IMR-90 (cell line): ENCODE results near the gene BRIP1. TPM values are rescaled to one million over a fixed set of nuclear protein-coding genes. Genes with fewer than 3 reads are reported as not detected.
A peak's percentile ranks its signal among the peaks of the same experiment; 100 is the strongest.

Experiments used
- ATAC-seq: fragments of 200-7000 bp; cut with Tn5 transposase; 2 replicates; pipeline ENCODE4 v1.9.1; 2020; ENCODE audit warnings: low read depth, mild to moderate bottlenecking, moderate library complexity
- BruUV-seq: library from RNA; stranded (reverse); fragments of 400-500 nt; replicated peaks from 2 replicates; lab custom pipeline; 2021; lab: Mats Ljungman, UMichigan
- CTCF ChIA-PET: fragments of 300-600 bp; formaldehyde crosslinking; extraction: SDS; loops from one replicate; lab custom pipeline; 2021; ENCODE audit warnings: antibody characterized with exemption; lab: Yijun Ruan, JAX
- POLR2A ChIA-PET: fragments of 300-600 bp; sonication (Branson Sonifier 250); formaldehyde crosslinking; loops from one replicate; lab custom pipeline; 2022; ENCODE audit warnings: antibody characterized with exemption; ENCODE audit not compliant: unreplicated experiment; lab: Charles Lee
- DNase-seq: peaks from one replicate; pipeline ENCODE4 v3.0.0; 2013
- H2AFZ ChIP-seq: replicated peaks from 2 replicates; pipeline ENCODE3; 2013; ENCODE audit warnings: low read length, mild to moderate bottlenecking; ENCODE audit not compliant: poor library complexity
- H2AK5ac ChIP-seq: 2 replicates; pipeline ENCODE4 v1.6.1; 2013; ENCODE audit warnings: low read depth, low read length, inconsistent platforms
- H2AK9ac ChIP-seq: replicated peaks from 2 replicates; pipeline ENCODE3; 2013; ENCODE audit warnings: mild to moderate bottlenecking, low read depth, low read length, moderate library complexity; ENCODE audit not compliant: poor library complexity
- H2BK120ac ChIP-seq: 2 replicates; pipeline ENCODE4 v1.6.1; 2013; ENCODE audit warnings: low read depth, low read length, inconsistent platforms
- H2BK15ac ChIP-seq: 3 replicates; pipeline ENCODE4 v1.6.1; 2013; ENCODE audit warnings: low read depth, low read length, inconsistent platforms
- H2BK20ac ChIP-seq: 2 replicates; pipeline ENCODE4 v1.6.1; 2013; ENCODE audit warnings: low read depth, mild to moderate bottlenecking, inconsistent platforms, low read length, moderate library complexity
- H2BK5ac ChIP-seq: 2 replicates; pipeline ENCODE4 v1.6.1; 2013; ENCODE audit warnings: mild to moderate bottlenecking, low read depth, low read length, inconsistent platforms; ENCODE audit not compliant: poor library complexity, severe bottlenecking
- H3K14ac ChIP-seq: replicated peaks from 2 replicates; pipeline ENCODE4 v1.6.1; 2013; ENCODE audit warnings: low read depth, low read length, inconsistent platforms
- H3K18ac ChIP-seq: 2 replicates; pipeline ENCODE4 v1.6.1; 2013; ENCODE audit warnings: low read depth, low read length, control low read depth
- H3K23ac ChIP-seq: 2 replicates; pipeline ENCODE4 v1.6.1; 2013; ENCODE audit warnings: low read depth, low read length, inconsistent platforms
- H3K27ac ChIP-seq: 2 replicates; pipeline ENCODE4 v1.5.1; 2013; ENCODE audit warnings: mild to moderate bottlenecking, control low read depth, low read length; ENCODE audit not compliant: insufficient read depth
- H3K27me3 ChIP-seq: 2 replicates; pipeline ENCODE4 v1.6.1; 2013; ENCODE audit warnings: low read length; ENCODE audit not compliant: control insufficient read depth, insufficient read depth
- H3K36me3 ChIP-seq: 2 replicates; pipeline ENCODE4 v1.6.1; 2013; ENCODE audit warnings: low read length, mixed read lengths; ENCODE audit not compliant: control insufficient read depth, insufficient read depth
- H3K4ac ChIP-seq: 2 replicates; pipeline ENCODE4 v1.6.1; 2013; ENCODE audit warnings: low read depth, low read length, inconsistent platforms
- H3K4me1 ChIP-seq: 2 replicates; pipeline ENCODE4 v1.6.1; 2013; ENCODE audit warnings: low read length, mixed read lengths; ENCODE audit not compliant: control insufficient read depth, insufficient read depth
- H3K4me2 ChIP-seq: 2 replicates; pipeline ENCODE4 v1.6.1; 2013; ENCODE audit warnings: low read depth, mild to moderate bottlenecking, control low read depth, low read length, moderate library complexity
- H3K4me3 ChIP-seq: 2 replicates; pipeline ENCODE4 v1.5.1; 2013; ENCODE audit warnings: low read depth, mild to moderate bottlenecking, control low read depth, low read length, moderate library complexity; ENCODE audit not compliant: insufficient read depth
- H3K56ac ChIP-seq: 2 replicates; pipeline ENCODE4 v1.6.1; 2013; ENCODE audit warnings: low read length, inconsistent platforms; ENCODE audit not compliant: insufficient read depth; ENCODE audit errors: extremely low read depth
- H3K79me1 ChIP-seq, 2 experiments: 2 replicates each; pipeline ENCODE4 v1.6.1; 2013; ENCODE audit warnings: low read length in 2 of 2, inconsistent platforms in 1 of 2, low read depth in 1 of 2
- H3K9ac ChIP-seq: 2 replicates; pipeline ENCODE4 v1.6.1; 2013; ENCODE audit warnings: low read depth, low read length, control low read depth
- H3K9me1 ChIP-seq: 2 replicates; pipeline ENCODE4 v1.6.1; 2013; ENCODE audit warnings: low read length, inconsistent platforms; ENCODE audit not compliant: insufficient read depth
- H3K9me3 ChIP-seq: 2 replicates; pipeline ENCODE4 v1.6.1; 2013; ENCODE audit warnings: low read length; ENCODE audit not compliant: control insufficient read depth, insufficient read depth
- H4K20me1 ChIP-seq: 2 replicates; pipeline ENCODE4 v1.6.1; 2013; ENCODE audit warnings: low read length, inconsistent platforms; ENCODE audit not compliant: insufficient read depth
- H4K5ac ChIP-seq: 2 replicates; pipeline ENCODE4 v1.6.1; 2013; ENCODE audit warnings: mild to moderate bottlenecking, low read depth, low read length, control low read depth
- H4K8ac ChIP-seq, 2 experiments: 2 replicates each; pipeline ENCODE4 v1.6.1; 2013; ENCODE audit warnings: low read depth in 2 of 2, low read length in 2 of 2, control low read depth in 1 of 2, inconsistent platforms in 1 of 2
- H4K91ac ChIP-seq: 2 replicates; pipeline ENCODE4 v1.6.1; 2013; ENCODE audit warnings: low read depth, low read length, inconsistent platforms; ENCODE audit not compliant: insufficient read depth
- CEBPB ChIP-seq: IDR thresholded peaks from 2 replicates; pipeline ENCODE4 v1.6.1; 2012; ENCODE audit warnings: low read depth, low read length, improper control_type of control experiment
- CHD1 ChIP-seq: IDR thresholded peaks from 2 replicates; pipeline ENCODE4 v1.6.1; 2012; ENCODE audit warnings: low read depth, low read length, improper control_type of control experiment
- MAFK ChIP-seq: IDR thresholded peaks from 2 replicates; pipeline ENCODE4 v1.6.1; 2012; ENCODE audit warnings: low read depth, low read length, improper control_type of control experiment
- WGBS, 2 experiments: methylation state at CpG; one replicate each; pipeline versions ENCODE4 v1.1.5 to v1.1.7; 2013; ENCODE audit warnings: missing lambda C conversion rate in 2 of 2; ENCODE audit not compliant: insufficient read length in 1 of 2; ENCODE audit errors: extremely low coverage in 2 of 2; 5-methylcytosine and 5-hydroxymethylcytosine counted together
- dilution Hi-C: fragments of 300-500 bp; cut with HindIII; formaldehyde crosslinking; loops from one replicate; pipeline ENCODE4 v1.14.3; 2018; ENCODE audit warnings: low sequenced_read_pairs; ENCODE audit not compliant: unreplicated experiment
- in situ Hi-C: fragments of 300-500 bp; cut with MboI; formaldehyde crosslinking; loops from 3 replicates; pipeline ENCODE4 v1.14.3; 2019; ENCODE audit warnings: low sequenced_read_pairs, inconsistent platforms, mixed read lengths
- intact Hi-C: fragments of 100-400 bp; cut with micrococcal nuclease; formaldehyde crosslinking; loops from 2 replicates; pipeline ENCODE4 v1.10.0; 2022
- polyA plus RNA-seq, 3 experiments: library from polyadenylated mRNA; depleted of rRNA; stranded (reverse); fragments of >200 nt; gene quantifications; 2 replicates each; pipeline ENCODE4 v1.2.3, GENCODE V29; 2012; ENCODE audit warnings: low replicate concordance in 1 of 3
- total RNA-seq: library from RNA; depleted of rRNA; stranded (reverse); fragments of >200 nt; gene quantifications from 2 replicates; pipeline ENCODE4 v1.2.3, GENCODE V29; 2012
- TF ChIP-seq, protein P1 (sequence below): conservative IDR thresholded peaks from 2 replicates; pipeline ENCODE4 v1.5.1; 2012; ENCODE audit warnings: mild to moderate bottlenecking, low read depth, low read length, improper control_type of control experiment

The BRIP1 gene
- total and polyA plus RNA-seq, 2 of the 4 experiments (the other 2 are of a cell fraction) = 6.1 to 19.7 TPM

DNA sequence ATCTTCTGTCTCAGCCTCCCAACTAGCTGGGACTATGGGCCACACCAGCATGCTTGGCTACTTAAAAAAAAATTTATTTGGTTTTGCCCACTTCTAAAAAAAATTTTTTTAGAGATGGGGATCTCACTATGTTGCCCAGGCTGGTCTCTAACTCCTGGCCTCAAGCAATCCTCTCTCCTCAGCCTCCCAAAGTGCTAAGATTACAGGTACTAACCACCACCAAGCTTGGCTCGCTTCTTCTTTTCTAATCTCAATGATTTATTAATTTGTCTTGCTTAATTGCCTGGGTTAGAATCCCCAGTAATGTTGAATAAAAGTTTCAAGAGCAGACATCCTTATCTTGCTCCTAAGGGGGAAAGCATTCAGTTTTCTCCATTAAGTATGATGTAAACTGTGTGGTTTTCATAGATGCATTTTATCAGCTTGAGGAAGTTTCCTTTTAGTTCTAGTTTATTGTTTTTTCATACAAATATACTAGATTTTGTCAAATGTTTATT, 206.6 kb downstream of the BRIP1 start:
- no peak overlapping the region for H4K8ac ChIP-seq
- intact Hi-C loops = loop anchor here (5.0 kb wide), 1 partner anchor 36 kb away; no protein-coding TSS in a partner anchor
- no TSS peak for BruUV-seq

More for the DNA sequence above, 206.6 kb downstream of the BRIP1 start:
- no peak overlapping the region for H3K4me3 ChIP-seq
- H3K27ac ChIP-seq = no peak overlapping the region
- H4K5ac ChIP-seq = no peak overlapping the region
- ChIA-PET CTCF (no interaction called here), POLR2A (no interaction called here)
- no peaks in the 10 kb centered on the region for H3K79me1 ChIP-seq
- WGBS, 2 experiments = no CpG with 5 or more reads among the region's 1 CpG
- H2AK5ac ChIP-seq = no peak overlapping the region
- ATAC-seq (no peak), DNase-seq (peak; percentile 17)
- H3K36me3 ChIP-seq = no peaks in the 10 kb centered on the region
- no peak overlapping the region for H3K4me2 ChIP-seq
- no peaks in the 10 kb centered on the region for H3K4me1 ChIP-seq
- no peak overlapping the region for H4K91ac ChIP-seq
- no peak overlapping the region for H2BK20ac ChIP-seq
- H3K56ac ChIP-seq = no peak overlapping the region
- no peak overlapping the region for H3K4ac ChIP-seq
- H3K14ac ChIP-seq = no peak overlapping the region
- no peaks in the 10 kb centered on the region for H3K9me1 ChIP-seq
- no peak overlapping the region for H2AFZ ChIP-seq
- no peak overlapping the region for H2BK5ac ChIP-seq
- no peak overlapping the region for H3K9ac ChIP-seq
- H4K20me1 ChIP-seq = no peaks in the 10 kb centered on the region
- dilution Hi-C loops (no loop called here), in situ Hi-C loops (no loop called here)
- no peak for TF ChIP-seq CEBPB
- TF ChIP-seq MAFK = no peak
- TF ChIP-seq, protein P1, sequence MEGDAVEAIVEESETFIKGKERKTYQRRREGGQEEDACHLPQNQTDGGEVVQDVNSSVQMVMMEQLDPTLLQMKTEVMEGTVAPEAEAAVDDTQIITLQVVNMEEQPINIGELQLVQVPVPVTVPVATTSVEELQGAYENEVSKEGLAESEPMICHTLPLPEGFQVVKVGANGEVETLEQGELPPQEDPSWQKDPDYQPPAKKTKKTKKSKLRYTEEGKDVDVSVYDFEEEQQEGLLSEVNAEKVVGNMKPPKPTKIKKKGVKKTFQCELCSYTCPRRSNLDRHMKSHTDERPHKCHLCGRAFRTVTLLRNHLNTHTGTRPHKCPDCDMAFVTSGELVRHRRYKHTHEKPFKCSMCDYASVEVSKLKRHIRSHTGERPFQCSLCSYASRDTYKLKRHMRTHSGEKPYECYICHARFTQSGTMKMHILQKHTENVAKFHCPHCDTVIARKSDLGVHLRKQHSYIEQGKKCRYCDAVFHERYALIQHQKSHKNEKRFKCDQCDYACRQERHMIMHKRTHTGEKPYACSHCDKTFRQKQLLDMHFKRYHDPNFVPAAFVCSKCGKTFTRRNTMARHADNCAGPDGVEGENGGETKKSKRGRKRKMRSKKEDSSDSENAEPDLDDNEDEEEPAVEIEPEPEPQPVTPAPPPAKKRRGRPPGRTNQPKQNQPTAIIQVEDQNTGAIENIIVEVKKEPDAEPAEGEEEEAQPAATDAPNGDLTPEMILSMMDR = no peak
- no peak for TF ChIP-seq CHD1
- H2BK120ac ChIP-seq = no peak overlapping the region
- no peaks in the 10 kb centered on the region for H3K27me3 ChIP-seq
- H3K9me3 ChIP-seq = peaks cover 7% of the 10 kb centered on the region
- H2BK15ac ChIP-seq = no peak overlapping the region
- H2AK9ac ChIP-seq = no peak overlapping the region
- no peak overlapping the region for H3K23ac ChIP-seq
- no peak overlapping the region for H3K18ac ChIP-seq
